SK-N-SH (cell line): ENCODE data around the gene STX1B. TPM values are rescaled to one million over a fixed set of nuclear protein-coding genes. Genes with fewer than 3 reads are reported as not detected.

Source experiments
- ELF1 ChIP-seq: IDR thresholded peaks from 2 replicates; pipeline ENCODE4 v1.4.0; 2012
- EP300 ChIP-seq, 2 experiments: IDR thresholded peaks; 2 replicates each; pipeline versions ENCODE4 v1.4.0 to v1.6.1; 2012; ENCODE audit warnings: borderline replicate concordance in 1 of 2, low read depth in 1 of 2, low read length in 1 of 2
- FOSL2 ChIP-seq: IDR thresholded peaks from 2 replicates; pipeline ENCODE4 v1.4.0; 2012; ENCODE audit warnings: low read depth, mild to moderate bottlenecking, moderate library complexity, borderline replicate concordance
- FOXM1 ChIP-seq: IDR thresholded peaks from 2 replicates; pipeline ENCODE4 v1.4.0; 2012; ENCODE audit warnings: low read depth, mild to moderate bottlenecking
- MEF2A ChIP-seq: IDR thresholded peaks from 2 replicates; pipeline ENCODE4 v1.4.0; 2012; ENCODE audit warnings: low read depth, borderline replicate concordance
- MXI1 ChIP-seq: IDR thresholded peaks from 2 replicates; pipeline ENCODE4 v1.6.1; 2012; ENCODE audit warnings: mild to moderate bottlenecking, low read depth, low read length, improper control_type of control experiment
- NFIC ChIP-seq: IDR thresholded peaks from 2 replicates; pipeline ENCODE4 v1.4.0; 2012; ENCODE audit warnings: borderline replicate concordance
- NRF1 ChIP-seq: IDR thresholded peaks from 2 replicates; pipeline ENCODE4 v1.6.1; 2012; ENCODE audit warnings: low read depth, mild to moderate bottlenecking, low read length
- PBX3 ChIP-seq: IDR thresholded peaks from 2 replicates; pipeline ENCODE4; 2012
- POLR2AphosphoS5 ChIP-seq: IDR thresholded peaks from 2 replicates; pipeline ENCODE4 v1.6.1; 2012; ENCODE audit warnings: low read depth, low read length
- RCOR1 ChIP-seq: fragments of 150-350 bp; IDR thresholded peaks from 2 replicates; pipeline ENCODE4 v1.6.1; 2017; ENCODE audit warnings: antibody characterized with exemption, low read length
- RFX5 ChIP-seq: IDR thresholded peaks from 2 replicates; pipeline ENCODE4 v1.6.1; 2012; ENCODE audit warnings: mild to moderate bottlenecking, improper control_type of control experiment, low read length
- RXRA ChIP-seq: IDR thresholded peaks from 2 replicates; pipeline ENCODE4 v1.4.0; 2012; ENCODE audit warnings: low read depth, mild to moderate bottlenecking, borderline replicate concordance
- SMC3 ChIP-seq: IDR thresholded peaks from 2 replicates; pipeline ENCODE4 v1.6.1; 2012; ENCODE audit warnings: low read depth, low read length, improper control_type of control experiment
- TEAD4 ChIP-seq: IDR thresholded peaks from 2 replicates; pipeline ENCODE4 v1.4.0; 2012; ENCODE audit warnings: mild to moderate bottlenecking, borderline replicate concordance; ENCODE audit not compliant: insufficient read depth
- USF1 ChIP-seq: IDR thresholded peaks from 2 replicates; pipeline ENCODE4 v1.4.0; 2012; ENCODE audit warnings: low read depth, borderline replicate concordance
- USF2 ChIP-seq: fragments of 150-350 bp; IDR thresholded peaks from 2 replicates; pipeline ENCODE4 v1.6.1; 2017; ENCODE audit warnings: antibody characterized with exemption, low read length, low read depth, borderline replicate concordance
- polyA plus RNA-seq, 3 experiments: library from polyadenylated mRNA; depleted of rRNA; stranded (reverse); fragments of >200 nt; gene quantifications; 2 replicates each; pipeline ENCODE4 v1.2.3, GENCODE V29; 2012
- TF ChIP-seq, protein P1 (sequence below): IDR thresholded peaks from 2 replicates; pipeline ENCODE4 v1.4.0; 2012; ENCODE audit warnings: low read depth
- TF ChIP-seq, protein P2 (sequence below): IDR thresholded peaks from 2 replicates; pipeline ENCODE4 v1.6.1; 2012; ENCODE audit warnings: mild to moderate bottlenecking, low read depth, low read length, moderate library complexity

STX1B gene
- polyA plus RNA-seq, 1 of the 3 experiments (the other 2 are of a cell fraction) = 21.2 TPM

DNA sequence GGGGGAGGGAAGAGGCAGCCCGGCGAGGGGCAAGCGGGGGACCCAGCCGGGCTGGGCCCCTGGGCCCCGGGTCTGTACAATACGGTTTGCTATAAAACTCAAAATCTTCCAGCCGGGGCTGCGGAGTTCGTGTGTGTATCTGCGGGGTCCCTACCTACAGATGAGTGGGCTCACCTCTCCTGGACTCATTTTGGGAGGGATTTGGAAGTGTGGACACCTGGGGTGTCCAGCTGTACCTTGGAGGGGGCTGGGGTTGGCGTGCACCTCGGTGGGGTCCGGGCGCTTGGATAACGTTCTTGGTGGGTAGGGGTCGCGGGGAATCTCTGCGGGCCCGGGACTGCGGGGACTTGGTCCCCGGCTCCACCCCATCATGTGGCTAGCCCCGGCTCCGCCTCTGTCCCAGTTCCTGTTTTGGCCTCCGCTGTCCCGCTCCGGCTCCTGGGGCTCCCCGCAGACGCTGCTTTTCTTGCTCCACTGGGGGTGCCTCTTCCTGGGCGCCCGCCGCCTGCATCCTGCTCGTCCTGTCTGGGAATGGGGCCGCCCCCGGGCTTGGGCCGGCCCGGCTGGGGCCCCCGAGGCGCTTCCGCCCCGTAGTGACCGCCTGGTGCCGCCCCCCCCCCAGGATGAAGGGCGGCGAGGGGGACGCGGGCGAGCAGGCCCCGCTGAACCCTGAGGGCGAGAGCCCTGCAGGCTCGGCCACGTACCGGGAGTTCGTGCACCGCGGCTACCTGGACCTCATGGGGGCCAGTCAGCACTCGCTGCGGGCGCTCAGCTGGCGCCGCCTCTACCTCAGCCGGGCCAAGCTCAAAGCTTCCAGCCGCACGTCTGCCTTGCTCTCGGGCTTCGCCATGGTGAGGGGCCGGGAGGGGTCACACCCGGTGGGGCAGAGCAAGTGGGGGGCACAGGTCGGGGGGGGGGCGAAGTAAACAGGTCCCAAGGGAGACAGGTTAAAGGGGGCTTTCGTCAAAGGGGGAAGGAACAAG, 61.5 kb downstream of the STX1B start, which contains the start of gene ORAI3 (continued):
- TF ChIP-seq FOXM1 (0 out of 2 replicates have a peak, but pooled peaks have one; percentile 21), FOSL2 (no peak), TEAD4 (no peak), USF2 (no peak), MEF2A (no peak; the same call in 1 of the 2 replicates), NFIC (no peak), RCOR1 (no peak), EP300 (IDR thresholded peaks at IDR 0.05; ENCODE audit: borderline replicate concordance in 1 of 2, low read depth in 1 of 2, low read length in 1 of 2) (no peak), POLR2AphosphoS5 (peak; percentile 71), PBX3 (peak; percentile 37), SMC3 (no peak), USF1 (peak; percentile 65), ELF1 (peak; percentile 66; the same call in 1 of the 2 replicates), RFX5 (no peak), RXRA (no peak), MXI1 (no peak; the same call in 1 of the 2 replicates), NRF1 (no peak)
- TF ChIP-seq, protein P1, sequence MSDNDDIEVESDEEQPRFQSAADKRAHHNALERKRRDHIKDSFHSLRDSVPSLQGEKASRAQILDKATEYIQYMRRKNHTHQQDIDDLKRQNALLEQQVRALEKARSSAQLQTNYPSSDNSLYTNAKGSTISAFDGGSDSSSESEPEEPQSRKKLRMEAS = peak; percentile 32; the same call in 1 of the 2 replicates
- TF ChIP-seq, protein P2, sequence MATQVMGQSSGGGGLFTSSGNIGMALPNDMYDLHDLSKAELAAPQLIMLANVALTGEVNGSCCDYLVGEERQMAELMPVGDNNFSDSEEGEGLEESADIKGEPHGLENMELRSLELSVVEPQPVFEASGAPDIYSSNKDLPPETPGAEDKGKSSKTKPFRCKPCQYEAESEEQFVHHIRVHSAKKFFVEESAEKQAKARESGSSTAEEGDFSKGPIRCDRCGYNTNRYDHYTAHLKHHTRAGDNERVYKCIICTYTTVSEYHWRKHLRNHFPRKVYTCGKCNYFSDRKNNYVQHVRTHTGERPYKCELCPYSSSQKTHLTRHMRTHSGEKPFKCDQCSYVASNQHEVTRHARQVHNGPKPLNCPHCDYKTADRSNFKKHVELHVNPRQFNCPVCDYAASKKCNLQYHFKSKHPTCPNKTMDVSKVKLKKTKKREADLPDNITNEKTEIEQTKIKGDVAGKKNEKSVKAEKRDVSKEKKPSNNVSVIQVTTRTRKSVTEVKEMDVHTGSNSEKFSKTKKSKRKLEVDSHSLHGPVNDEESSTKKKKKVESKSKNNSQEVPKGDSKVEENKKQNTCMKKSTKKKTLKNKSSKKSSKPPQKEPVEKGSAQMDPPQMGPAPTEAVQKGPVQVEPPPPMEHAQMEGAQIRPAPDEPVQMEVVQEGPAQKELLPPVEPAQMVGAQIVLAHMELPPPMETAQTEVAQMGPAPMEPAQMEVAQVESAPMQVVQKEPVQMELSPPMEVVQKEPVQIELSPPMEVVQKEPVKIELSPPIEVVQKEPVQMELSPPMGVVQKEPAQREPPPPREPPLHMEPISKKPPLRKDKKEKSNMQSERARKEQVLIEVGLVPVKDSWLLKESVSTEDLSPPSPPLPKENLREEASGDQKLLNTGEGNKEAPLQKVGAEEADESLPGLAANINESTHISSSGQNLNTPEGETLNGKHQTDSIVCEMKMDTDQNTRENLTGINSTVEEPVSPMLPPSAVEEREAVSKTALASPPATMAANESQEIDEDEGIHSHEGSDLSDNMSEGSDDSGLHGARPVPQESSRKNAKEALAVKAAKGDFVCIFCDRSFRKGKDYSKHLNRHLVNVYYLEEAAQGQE = no peak
